Measurements from ENCODE around the gene ZNF532.

ZNF532 gene

DNA sequence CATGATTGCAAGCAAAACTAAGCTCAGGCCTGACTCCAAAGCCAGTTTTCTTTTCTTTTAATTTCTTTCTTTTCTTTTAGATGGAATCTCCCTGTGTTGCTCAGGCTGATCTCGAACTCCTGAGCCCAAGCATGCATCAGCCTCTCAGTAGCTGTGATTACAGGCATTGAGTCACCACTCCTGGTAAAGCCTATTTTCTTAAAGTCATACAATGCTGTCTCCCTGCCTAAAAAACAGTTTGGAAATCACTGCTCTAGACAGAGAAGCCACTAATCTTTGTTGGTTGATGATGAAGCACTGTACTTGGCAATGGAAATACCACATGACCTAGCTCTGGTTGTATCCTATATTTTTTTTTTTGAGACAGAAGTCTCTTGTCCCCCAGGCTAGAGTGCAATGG lies 33.1 kb upstream of the ZNF532 start:
- Histone ChIP-seq H3K9me3 (ENCODE audit: insufficient read depth, low read length, severe bottlenecking) (no peaks in the 10 kb centered on the region), H4K20me1 (ENCODE audit: insufficient read depth, low read length) (no peaks in the 10 kb centered on the region), H3K4me2 (ENCODE audit: insufficient read depth, low read length) (no peak overlapping the region), H3K79me2 (ENCODE audit: insufficient read depth, low read length) (no peaks in the 10 kb centered on the region), H3K27ac (ENCODE audit: low read length) (no peak overlapping the region), H3K27me3 (ENCODE audit: insufficient read depth, low read length, poor library complexity) (no peaks in the 10 kb centered on the region), H2AFZ (ENCODE audit: low read depth, low read length) (no peak overlapping the region), H3K9ac (ENCODE audit: low read depth, low read length) (no peak overlapping the region), H3K4me3 (ENCODE audit: low read depth in 1 of 2, low read length in 2 of 2) (no peak overlapping the region), H3K36me3 (ENCODE audit: insufficient read depth, low read length) (no peaks in the 10 kb centered on the region), H3K4me1 (ENCODE audit: insufficient read depth, low read length) (no peaks in the 10 kb centered on the region)
- no peak for TF ChIP-seq EZH2 (IDR thresholded peaks at IDR 0.05; ENCODE audit: borderline replicate concordance, low read depth, low read length, severe bottlenecking)
- TF ChIP-seq, protein P1, sequence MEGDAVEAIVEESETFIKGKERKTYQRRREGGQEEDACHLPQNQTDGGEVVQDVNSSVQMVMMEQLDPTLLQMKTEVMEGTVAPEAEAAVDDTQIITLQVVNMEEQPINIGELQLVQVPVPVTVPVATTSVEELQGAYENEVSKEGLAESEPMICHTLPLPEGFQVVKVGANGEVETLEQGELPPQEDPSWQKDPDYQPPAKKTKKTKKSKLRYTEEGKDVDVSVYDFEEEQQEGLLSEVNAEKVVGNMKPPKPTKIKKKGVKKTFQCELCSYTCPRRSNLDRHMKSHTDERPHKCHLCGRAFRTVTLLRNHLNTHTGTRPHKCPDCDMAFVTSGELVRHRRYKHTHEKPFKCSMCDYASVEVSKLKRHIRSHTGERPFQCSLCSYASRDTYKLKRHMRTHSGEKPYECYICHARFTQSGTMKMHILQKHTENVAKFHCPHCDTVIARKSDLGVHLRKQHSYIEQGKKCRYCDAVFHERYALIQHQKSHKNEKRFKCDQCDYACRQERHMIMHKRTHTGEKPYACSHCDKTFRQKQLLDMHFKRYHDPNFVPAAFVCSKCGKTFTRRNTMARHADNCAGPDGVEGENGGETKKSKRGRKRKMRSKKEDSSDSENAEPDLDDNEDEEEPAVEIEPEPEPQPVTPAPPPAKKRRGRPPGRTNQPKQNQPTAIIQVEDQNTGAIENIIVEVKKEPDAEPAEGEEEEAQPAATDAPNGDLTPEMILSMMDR (IDR thresholded peaks at IDR 0.05; ENCODE audit: borderline replicate concordance, extremely low read depth, low read length, poor library complexity, severe bottlenecking) = no peak
- ATAC-seq (ENCODE audit: insufficient read depth, low read depth) (no peak), DNase-seq (no peak)

DNA sequence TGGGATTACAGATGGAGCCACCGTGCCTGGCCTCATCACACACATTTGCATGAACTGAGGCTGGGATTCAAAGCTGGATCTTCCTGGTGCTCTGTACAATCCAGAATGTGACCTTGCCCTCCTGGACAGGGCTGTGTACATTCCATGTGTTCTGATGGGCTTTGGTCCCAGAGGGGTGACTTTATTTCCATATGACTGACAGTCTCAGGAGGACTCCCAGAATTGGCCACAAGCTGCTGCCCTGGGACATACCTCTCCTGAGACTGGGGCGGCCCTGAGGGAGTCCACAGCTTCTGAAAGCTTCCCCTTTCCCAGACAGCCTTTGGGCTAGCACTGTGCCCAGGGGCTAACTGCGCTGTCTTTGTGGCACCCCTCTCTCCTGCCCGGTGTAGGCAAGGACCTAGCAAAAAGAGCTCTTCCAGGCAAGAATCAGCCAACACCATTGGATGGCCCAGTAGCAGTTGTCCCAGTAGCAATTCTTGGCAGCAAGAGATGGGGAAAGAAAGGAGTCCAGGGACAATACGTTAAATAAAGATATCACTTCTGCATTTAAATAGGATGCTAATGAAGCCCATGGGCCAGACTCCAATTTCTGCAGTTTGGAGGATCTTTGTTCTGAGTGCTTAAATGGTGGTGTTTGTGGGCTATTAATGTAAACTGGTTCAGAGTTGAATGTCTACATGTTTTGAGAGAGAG lies 26.4 kb upstream of the ZNF532 start:
- Histone ChIP-seq H3K27ac (ENCODE audit: low read length) (no peak overlapping the region), H3K27me3 (ENCODE audit: insufficient read depth, low read length, poor library complexity) (peaks cover 6% of the 10 kb centered on the region), H3K4me2 (ENCODE audit: insufficient read depth, low read length) (no peak overlapping the region), H3K9ac (ENCODE audit: low read depth, low read length) (no peak overlapping the region), H3K9me3 (ENCODE audit: insufficient read depth, low read length, severe bottlenecking) (no peaks in the 10 kb centered on the region), H3K4me3 (ENCODE audit: low read depth in 1 of 2, low read length in 2 of 2) (no peak overlapping the region), H3K79me2 (ENCODE audit: insufficient read depth, low read length) (no peaks in the 10 kb centered on the region), H3K36me3 (ENCODE audit: insufficient read depth, low read length) (no peaks in the 10 kb centered on the region), H4K20me1 (ENCODE audit: insufficient read depth, low read length) (peaks cover 3% of the 10 kb centered on the region; the same call in 1 of the 2 replicates), H3K4me1 (ENCODE audit: insufficient read depth, low read length) (no peaks in the 10 kb centered on the region), H2AFZ (ENCODE audit: low read depth, low read length) (no peak overlapping the region)
- DNase-seq (no peak), ATAC-seq (ENCODE audit: insufficient read depth, low read depth) (no peak)
- TF ChIP-seq, protein P1 (IDR thresholded peaks at IDR 0.05; ENCODE audit: borderline replicate concordance, extremely low read depth, low read length, poor library complexity, severe bottlenecking) = no peak
- no peak for TF ChIP-seq EZH2 (IDR thresholded peaks at IDR 0.05; ENCODE audit: borderline replicate concordance, low read depth, low read length, severe bottlenecking)

DNA sequence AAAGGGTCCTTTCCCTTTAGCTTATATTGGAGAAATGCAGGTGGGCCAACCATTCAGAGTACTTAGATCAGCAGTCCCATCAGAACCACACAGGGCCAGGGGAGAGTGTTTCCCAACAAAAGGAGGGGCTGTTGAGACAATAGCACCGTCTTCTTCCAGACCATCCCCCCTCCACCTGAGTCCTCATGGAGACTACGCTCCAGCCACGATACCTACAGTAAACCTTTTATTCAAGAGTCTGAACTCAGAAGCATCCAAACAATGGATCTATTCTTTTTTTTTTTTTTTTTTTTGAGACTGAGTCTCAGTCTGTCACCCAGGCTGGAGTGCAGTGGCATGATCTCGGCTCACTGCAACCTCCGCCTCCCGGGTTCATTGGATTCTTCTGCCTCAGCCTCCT lies 25.7 kb upstream of the ZNF532 start:
- Histone ChIP-seq H3K4me3 (ENCODE audit: low read depth in 1 of 2, low read length in 2 of 2) (no peak overlapping the region), H2AFZ (ENCODE audit: low read depth, low read length) (no peak overlapping the region), H4K20me1 (ENCODE audit: insufficient read depth, low read length) (peaks cover 3% of the 10 kb centered on the region; the same call in 1 of the 2 replicates), H3K9me3 (ENCODE audit: insufficient read depth, low read length, severe bottlenecking) (no peaks in the 10 kb centered on the region), H3K27me3 (ENCODE audit: insufficient read depth, low read length, poor library complexity) (peaks cover 6% of the 10 kb centered on the region), H3K4me2 (ENCODE audit: insufficient read depth, low read length) (no peak overlapping the region), H3K9ac (ENCODE audit: low read depth, low read length) (no peak overlapping the region), H3K79me2 (ENCODE audit: insufficient read depth, low read length) (no peaks in the 10 kb centered on the region), H3K4me1 (ENCODE audit: insufficient read depth, low read length) (no peaks in the 10 kb centered on the region), H3K36me3 (ENCODE audit: insufficient read depth, low read length) (no peaks in the 10 kb centered on the region), H3K27ac (ENCODE audit: low read length) (no peak overlapping the region)
- ATAC-seq (ENCODE audit: insufficient read depth, low read depth) (no peak), DNase-seq (no peak)
- no peak for TF ChIP-seq EZH2 (IDR thresholded peaks at IDR 0.05; ENCODE audit: borderline replicate concordance, low read depth, low read length, severe bottlenecking)
- TF ChIP-seq, protein P1 (IDR thresholded peaks at IDR 0.05; ENCODE audit: borderline replicate concordance, extremely low read depth, low read length, poor library complexity, severe bottlenecking) = no peak

Measured in DND-41 (cell line).